ENCODE measurements around the gene ACAA2. TPM values are rescaled to one million over a fixed set of nuclear protein-coding genes. Genes with fewer than 3 reads are reported as not detected.

Gene ACAA2
- total RNA-seq, 1 donor from 2014 or later, result 91.9 TPM

DNA sequence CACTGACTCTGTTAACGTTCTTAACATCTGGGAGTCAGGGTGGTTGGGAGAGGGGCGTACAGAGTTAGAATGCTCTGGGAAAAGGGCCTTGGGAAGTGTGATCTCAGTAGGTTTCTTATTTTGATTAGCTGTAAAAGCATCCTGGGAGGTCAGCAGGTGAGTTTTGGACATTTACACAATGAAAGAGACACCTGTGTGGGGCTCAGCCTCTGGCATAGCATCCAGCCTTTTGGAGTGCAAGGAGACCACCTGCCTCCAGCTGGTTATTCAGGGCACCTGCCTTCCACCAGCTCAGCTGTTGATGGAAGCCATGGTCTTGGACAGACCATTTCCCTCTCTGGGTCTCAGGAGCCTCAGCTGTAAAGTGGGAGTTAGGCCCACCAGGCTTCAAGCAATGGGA lies 49.7 kb downstream of the ACAA2 start:
- H3K4me1 ChIP-seq, result peaks cover 10% of the 10 kb centered on the region
- Mint-ChIP-seq H3K27ac (peak overlapping the region; percentile 40), H3K36me3 (no peaks in the 10 kb centered on the region), H3K4me1 (peaks cover 28% of the 10 kb centered on the region), H3K4me3 (no peak overlapping the region), H3K9me3 (no peaks in the 10 kb centered on the region), H3K27me3 (ENCODE audit: insufficient read depth, low read depth) (peaks cover 3% of the 10 kb centered on the region)
- H3F3A ChIP-seq (ENCODE audit: low read depth), result no peaks in the 10 kb centered on the region
- H3K79me2 ChIP-seq (ENCODE audit: low read depth), result no peaks in the 10 kb centered on the region
- DNase-seq (ENCODE audit: low spot score), result no peak
- no peak overlapping the region for H3K27ac ChIP-seq
- TF ChIP-seq EZH2phosphoT487 (IDR thresholded peaks at IDR 0.05) (no peak), EZH2 (IDR thresholded peaks at IDR 0.05) (no peak)
- TF ChIP-seq, protein P1, sequence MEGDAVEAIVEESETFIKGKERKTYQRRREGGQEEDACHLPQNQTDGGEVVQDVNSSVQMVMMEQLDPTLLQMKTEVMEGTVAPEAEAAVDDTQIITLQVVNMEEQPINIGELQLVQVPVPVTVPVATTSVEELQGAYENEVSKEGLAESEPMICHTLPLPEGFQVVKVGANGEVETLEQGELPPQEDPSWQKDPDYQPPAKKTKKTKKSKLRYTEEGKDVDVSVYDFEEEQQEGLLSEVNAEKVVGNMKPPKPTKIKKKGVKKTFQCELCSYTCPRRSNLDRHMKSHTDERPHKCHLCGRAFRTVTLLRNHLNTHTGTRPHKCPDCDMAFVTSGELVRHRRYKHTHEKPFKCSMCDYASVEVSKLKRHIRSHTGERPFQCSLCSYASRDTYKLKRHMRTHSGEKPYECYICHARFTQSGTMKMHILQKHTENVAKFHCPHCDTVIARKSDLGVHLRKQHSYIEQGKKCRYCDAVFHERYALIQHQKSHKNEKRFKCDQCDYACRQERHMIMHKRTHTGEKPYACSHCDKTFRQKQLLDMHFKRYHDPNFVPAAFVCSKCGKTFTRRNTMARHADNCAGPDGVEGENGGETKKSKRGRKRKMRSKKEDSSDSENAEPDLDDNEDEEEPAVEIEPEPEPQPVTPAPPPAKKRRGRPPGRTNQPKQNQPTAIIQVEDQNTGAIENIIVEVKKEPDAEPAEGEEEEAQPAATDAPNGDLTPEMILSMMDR (IDR thresholded peaks at IDR 0.05), result no peak
- no peaks in the 10 kb centered on the region for H4K20me1 ChIP-seq (ENCODE audit: low read depth)
- H3K36me3 ChIP-seq, result no peaks in the 10 kb centered on the region
- no peaks in the 10 kb centered on the region for H3K27me3 ChIP-seq
- no peak overlapping the region for H2AFZ ChIP-seq (replicated peaks)
- H3K9me3 ChIP-seq (ENCODE audit: low read depth), result no peaks in the 10 kb centered on the region
- H3K4me2 ChIP-seq, result no peak overlapping the region
- no peak overlapping the region for H3K9ac ChIP-seq
- H3K4me3 ChIP-seq, result no peak overlapping the region

DNA sequence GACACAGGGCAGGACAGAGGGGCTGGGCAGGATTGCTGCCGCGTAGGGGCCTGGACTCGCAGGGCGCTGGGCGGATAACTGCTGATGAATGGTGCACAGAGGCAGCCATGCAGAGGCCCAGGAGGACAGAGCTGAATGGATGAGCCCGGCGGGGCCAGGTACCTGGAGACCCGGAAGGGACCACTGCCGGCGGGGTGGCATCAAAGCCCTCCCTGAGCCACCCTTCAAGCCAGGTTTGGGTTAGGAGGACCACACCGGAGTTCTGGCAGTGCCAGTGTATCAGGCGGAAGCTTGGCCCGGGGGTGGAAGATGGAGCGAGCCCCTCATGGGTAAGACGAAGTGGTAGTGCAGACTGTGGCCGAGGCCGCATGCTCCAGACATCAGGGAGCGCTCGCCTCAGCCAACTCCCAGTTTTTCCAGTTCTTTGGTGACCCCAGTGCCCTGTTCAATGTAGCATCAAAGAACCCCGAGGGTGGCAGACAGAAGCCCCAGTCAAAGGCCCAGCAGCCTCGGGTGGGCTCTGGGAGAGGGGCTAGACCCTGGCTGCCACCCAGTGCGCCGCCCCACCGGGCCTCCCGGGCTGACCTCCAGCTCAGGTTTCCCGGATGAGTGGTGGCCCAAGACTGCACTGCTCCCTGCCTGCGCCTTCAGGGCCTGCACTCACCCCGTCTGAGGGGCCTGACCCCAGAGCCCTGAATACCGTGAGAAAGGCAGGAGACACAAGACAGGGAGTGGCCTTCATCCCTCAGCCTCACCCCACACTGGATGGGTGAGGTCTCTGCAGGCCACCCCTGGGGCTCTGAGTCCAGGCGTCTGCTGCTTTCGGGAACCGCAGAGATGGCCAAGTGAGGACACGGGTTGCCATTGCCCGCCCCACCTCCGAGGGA lies 50.9 kb downstream of the ACAA2 start:
- no peaks in the 10 kb centered on the region for H3K79me2 ChIP-seq (ENCODE audit: low read depth)
- no peaks in the 10 kb centered on the region for H3F3A ChIP-seq (ENCODE audit: low read depth)
- Mint-ChIP-seq H3K4me3 (no peak overlapping the region), H3K4me1 (peaks cover 31% of the 10 kb centered on the region), H3K27ac (no peak overlapping the region), H3K27me3 (ENCODE audit: insufficient read depth, low read depth) (peaks cover 3% of the 10 kb centered on the region), H3K36me3 (no peaks in the 10 kb centered on the region), H3K9me3 (no peaks in the 10 kb centered on the region)
- H3K9ac ChIP-seq, result no peak overlapping the region
- H3K36me3 ChIP-seq, result no peaks in the 10 kb centered on the region
- H3K4me3 ChIP-seq, result no peak overlapping the region
- H4K20me1 ChIP-seq (ENCODE audit: low read depth), result no peaks in the 10 kb centered on the region
- H3K27me3 ChIP-seq, result no peaks in the 10 kb centered on the region
- no peak overlapping the region for H2AFZ ChIP-seq (replicated peaks)
- H3K9me3 ChIP-seq (ENCODE audit: low read depth), result no peaks in the 10 kb centered on the region
- TF ChIP-seq EZH2 (IDR thresholded peaks at IDR 0.05), result no peak
- no peak for TF ChIP-seq EZH2phosphoT487 (IDR thresholded peaks at IDR 0.05)
- TF ChIP-seq, protein P1 (IDR thresholded peaks at IDR 0.05), result no peak
- H3K27ac ChIP-seq, result no peak overlapping the region
- H3K4me1 ChIP-seq, result peaks cover 10% of the 10 kb centered on the region
- DNase-seq (ENCODE audit: low spot score), result peak; percentile 13
- H3K4me2 ChIP-seq, result no peak overlapping the region

DNA sequence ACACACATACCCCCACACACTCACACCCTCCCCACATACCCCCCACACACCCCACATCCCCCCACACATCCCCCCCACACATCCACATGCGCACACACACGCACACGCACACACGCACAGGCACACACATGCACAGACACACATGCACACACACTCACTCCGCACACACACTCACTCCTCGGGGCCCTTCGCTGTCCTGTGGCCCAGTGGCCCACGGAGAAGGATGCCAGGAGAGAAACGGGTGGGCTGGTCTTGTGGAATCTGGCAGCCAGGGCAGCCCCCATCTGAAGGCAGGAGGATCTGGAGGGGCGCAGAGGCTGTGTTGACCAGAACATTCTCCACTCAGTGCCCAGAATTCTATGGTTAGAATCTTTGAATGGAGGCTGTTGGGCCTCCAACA lies 51.6 kb downstream of the ACAA2 start:
- DNase-seq (ENCODE audit: low spot score), result no peak
- Histone ChIP-seq H4K20me1 (ENCODE audit: low read depth) (no peaks in the 10 kb centered on the region), H3K4me2 (no peak overlapping the region), H3K4me3 (no peak overlapping the region), H3K27me3 (no peaks in the 10 kb centered on the region), H2AFZ (replicated peaks) (no peak overlapping the region), H3K9ac (no peak overlapping the region), H3F3A (ENCODE audit: low read depth) (no peaks in the 10 kb centered on the region), H3K36me3 (no peaks in the 10 kb centered on the region), H3K79me2 (ENCODE audit: low read depth) (no peaks in the 10 kb centered on the region), H3K9me3 (ENCODE audit: low read depth) (no peaks in the 10 kb centered on the region), H3K27ac (no peak overlapping the region), H3K4me1 (peaks cover 10% of the 10 kb centered on the region)
- Mint-ChIP-seq H3K27me3 (ENCODE audit: insufficient read depth, low read depth) (peaks cover 3% of the 10 kb centered on the region), H3K36me3 (no peaks in the 10 kb centered on the region), H3K4me1 (peaks cover 26% of the 10 kb centered on the region), H3K27ac (peak overlapping the region; percentile 72), H3K9me3 (no peaks in the 10 kb centered on the region), H3K4me3 (no peak overlapping the region)
- TF ChIP-seq EZH2 (IDR thresholded peaks at IDR 0.05), result no peak
- TF ChIP-seq, protein P1 (IDR thresholded peaks at IDR 0.05), result no peak
- no peak for TF ChIP-seq EZH2phosphoT487 (IDR thresholded peaks at IDR 0.05)

Measured in neural progenitor cell (in vitro differentiated cells).